Astrocyte (in vitro differentiated cells and primary cell): Measurements from ENCODE around the gene HDX. TPM values are rescaled to one million over a fixed set of nuclear protein-coding genes. Genes with fewer than 3 reads are reported as not detected.

ENCODE experiments used
- DNase-seq: peaks from one replicate; pipeline ENCODE4 v3.0.0-alpha.2; 2010; ENCODE audit warnings: low read depth
- FAIRE-seq: peaks from 2 replicates; lab custom pipeline; 2011; peaks lifted over from hg19 to GRCh38; lab: Jason Lieb, UNC
- H2AFZ ChIP-seq: 2 replicates; pipeline ENCODE4 v1.6.0; 2012; ENCODE audit warnings: low read depth, low read length, inconsistent platforms
- H3K27ac ChIP-seq: 2 replicates; pipeline ENCODE4 v1.5.1; 2011; ENCODE audit warnings: low read depth, low read length, inconsistent platforms
- H3K27me3 ChIP-seq: 2 replicates; pipeline ENCODE4 v1.6.0; 2011; ENCODE audit warnings: low read length, inconsistent platforms; ENCODE audit not compliant: insufficient read depth
- H3K36me3 ChIP-seq: 2 replicates; pipeline ENCODE4 v1.5.1; 2011; ENCODE audit warnings: low read length, inconsistent platforms; ENCODE audit not compliant: insufficient read depth
- H3K4me1 ChIP-seq: 2 replicates; pipeline ENCODE4 v1.5.1; 2011; ENCODE audit warnings: low read length, inconsistent platforms; ENCODE audit not compliant: insufficient read depth
- H3K4me2 ChIP-seq: 2 replicates; pipeline ENCODE4 v1.6.0; 2012; ENCODE audit warnings: low read length, inconsistent platforms
- H3K4me3 ChIP-seq: 2 replicates; pipeline ENCODE4 v1.5.1; 2011; ENCODE audit warnings: low read depth, mild to moderate bottlenecking, low read length, inconsistent platforms; ENCODE audit not compliant: insufficient read depth
- H3K79me2 ChIP-seq: 2 replicates; pipeline ENCODE4 v1.6.0; 2012; ENCODE audit warnings: mild to moderate bottlenecking, low read length, inconsistent platforms; ENCODE audit not compliant: insufficient read depth
- H3K9ac ChIP-seq: 2 replicates; pipeline ENCODE4 v1.6.0; 2012; ENCODE audit warnings: mild to moderate bottlenecking, low read length, inconsistent platforms
- H3K9me3 ChIP-seq: 2 replicates; pipeline ENCODE4 v1.5.1; 2012; ENCODE audit warnings: low read depth, mild to moderate bottlenecking, low read length, inconsistent platforms; ENCODE audit not compliant: insufficient read depth
- H4K20me1 ChIP-seq: 2 replicates; pipeline ENCODE4 v1.6.0; 2012; ENCODE audit warnings: low read length, inconsistent platforms; ENCODE audit not compliant: insufficient read depth
- H3K27ac Mint-ChIP-seq: one replicate; pipeline ENCODE4 v1.8.0; 2021; ENCODE audit warnings: mild to moderate bottlenecking, mixed read lengths; ENCODE audit not compliant: unreplicated experiment
- H3K27me3 Mint-ChIP-seq: one replicate; pipeline ENCODE4 v1.8.0; 2021; ENCODE audit warnings: low read depth, mixed read lengths; ENCODE audit not compliant: unreplicated experiment
- H3K36me3 Mint-ChIP-seq: one replicate; pipeline ENCODE4 v1.8.0; 2021; ENCODE audit warnings: low read depth, mixed read lengths; ENCODE audit not compliant: unreplicated experiment
- H3K4me1 Mint-ChIP-seq: one replicate; pipeline ENCODE4 v1.8.0; 2021; ENCODE audit warnings: low read depth, mixed read lengths; ENCODE audit not compliant: unreplicated experiment
- H3K4me3 Mint-ChIP-seq: one replicate; pipeline ENCODE4 v1.8.0; 2021; ENCODE audit warnings: mild to moderate bottlenecking, moderate library complexity, mixed read lengths; ENCODE audit not compliant: unreplicated experiment
- H3K9me3 Mint-ChIP-seq: one replicate; pipeline ENCODE4 v1.8.0; 2021; ENCODE audit warnings: mild to moderate bottlenecking, mixed read lengths; ENCODE audit not compliant: unreplicated experiment
- CTCF ChIP-seq: IDR thresholded peaks from 2 replicates; pipeline ENCODE4 v1.5.1; 2011; ENCODE audit warnings: low read depth, mild to moderate bottlenecking, inconsistent platforms, low read length, moderate library complexity; ENCODE audit not compliant: insufficient read depth
- EZH2 ChIP-seq: IDR thresholded peaks from 2 replicates; pipeline ENCODE4 v1.6.1; 2012; ENCODE audit warnings: mild to moderate bottlenecking, low read length, inconsistent platforms; ENCODE audit not compliant: insufficient read depth
- total RNA-seq: library from RNA; stranded (reverse); gene quantifications from 2 replicates; pipeline ENCODE4 v1.2.1, GENCODE V29; 2021

Gene HDX
- total RNA-seq, 1 donor from 2014 or later: 9.9 TPM

GRCh38 chrX:84363051-84363450 is 139.2 kb downstream of the HDX start:
- Mint-ChIP-seq H3K4me3 (no peak overlapping the region), H3K36me3 (no peaks in the 10 kb centered on the region), H3K4me1 (peaks cover 3% of the 10 kb centered on the region), H3K9me3 (no peaks in the 10 kb centered on the region), H3K27me3 (no peaks in the 10 kb centered on the region), H3K27ac (no peak overlapping the region)
- Histone ChIP-seq H3K36me3 (no peaks in the 10 kb centered on the region), H3K4me2 (no peak overlapping the region), H3K79me2 (no peaks in the 10 kb centered on the region), H3K27ac (no peak overlapping the region), H4K20me1 (no peaks in the 10 kb centered on the region), H3K27me3 (no peaks in the 10 kb centered on the region), H3K4me1 (no peaks in the 10 kb centered on the region), H3K4me3 (no peak overlapping the region), H2AFZ (no peak overlapping the region), H3K9ac (no peak overlapping the region), H3K9me3 (no peaks in the 10 kb centered on the region)
- DNase-seq: peak; percentile 23
- no peak for TF ChIP-seq CTCF
- TF ChIP-seq EZH2: no peak
- peak; percentile 95 for FAIRE-seq

- peak overlapping the region; percentile 69 for H3K27ac Mint-ChIP-seq
- H3K27me3 ChIP-seq: no peaks in the 10 kb centered on the region
- no peak overlapping the region for H3K4me3 Mint-ChIP-seq
- no peaks in the 10 kb centered on the region for H3K36me3 ChIP-seq
- no peaks in the 10 kb centered on the region for H3K79me2 ChIP-seq
- no peak overlapping the region for H3K4me2 ChIP-seq
- no peak overlapping the region for H3K4me3 ChIP-seq
- peaks cover 3% of the 10 kb centered on the region for H3K4me1 Mint-ChIP-seq
- no peaks in the 10 kb centered on the region for H3K36me3 Mint-ChIP-seq
- TF ChIP-seq EZH2 (no peak), CTCF (no peak)
- no peak overlapping the region for H3K27ac ChIP-seq
- DNase-seq (no peak), FAIRE-seq (no peak)
- no peaks in the 10 kb centered on the region for H3K9me3 ChIP-seq
- no peak overlapping the region for H3K9ac ChIP-seq
- H3K4me1 ChIP-seq: no peaks in the 10 kb centered on the region
- H3K9me3 Mint-ChIP-seq: no peaks in the 10 kb centered on the region
- H3K27me3 Mint-ChIP-seq: no peaks in the 10 kb centered on the region
- no peak overlapping the region for H2AFZ ChIP-seq
- no peaks in the 10 kb centered on the region for H4K20me1 ChIP-seq
Measured at GRCh38 chrX:84362184-84362838, 139.9 kb downstream of the HDX start.

- H3K79me2 ChIP-seq: no peaks in the 10 kb centered on the region
- no peaks in the 10 kb centered on the region for H4K20me1 ChIP-seq
- FAIRE-seq: no peak
- H3K36me3 Mint-ChIP-seq: no peaks in the 10 kb centered on the region
- H3K27ac ChIP-seq: no peak overlapping the region
- no peaks in the 10 kb centered on the region for H3K9me3 ChIP-seq
- H3K27me3 ChIP-seq: no peaks in the 10 kb centered on the region
- H3K4me2 ChIP-seq: no peak overlapping the region
- TF ChIP-seq EZH2: no peak
- TF ChIP-seq CTCF: no peak
- H3K9ac ChIP-seq: no peak overlapping the region
- H2AFZ ChIP-seq: no peak overlapping the region
- H3K4me3 ChIP-seq: no peak overlapping the region
- H3K4me3 Mint-ChIP-seq: no peak overlapping the region
- H3K4me1 Mint-ChIP-seq: peaks cover 3% of the 10 kb centered on the region
- H3K27ac Mint-ChIP-seq: no peak overlapping the region
- DNase-seq: no peak
- no peaks in the 10 kb centered on the region for H3K36me3 ChIP-seq
- H3K4me1 ChIP-seq: no peaks in the 10 kb centered on the region
- H3K9me3 Mint-ChIP-seq: no peaks in the 10 kb centered on the region
- no peaks in the 10 kb centered on the region for H3K27me3 Mint-ChIP-seq
Measured at GRCh38 chrX:84358271-84358670, 144.0 kb downstream of the HDX start.
